Ectodermal cell (in vitro differentiated cells): ENCODE data around the gene RALGAPA2.

Experiments used
- H3K27ac ChIP-seq: 2 replicates; pipeline ENCODE4 v1.7.0; 2013; ENCODE audit warnings: mild to moderate bottlenecking, low read depth, low read length; ENCODE audit not compliant: insufficient read depth, poor library complexity, severe bottlenecking
- H3K27me3 ChIP-seq: 2 replicates; pipeline ENCODE4 v1.7.0; 2013; ENCODE audit warnings: mild to moderate bottlenecking, low read length; ENCODE audit not compliant: insufficient read depth, control insufficient read depth, poor library complexity, severe bottlenecking
- H3K36me3 ChIP-seq: one replicate; pipeline ENCODE4 v1.7.0; 2013; ENCODE audit warnings: low read length; ENCODE audit not compliant: control insufficient read depth, insufficient read depth
- H3K4me1 ChIP-seq: one replicate; pipeline ENCODE4 v1.7.0; 2013; ENCODE audit warnings: low read length; ENCODE audit not compliant: control insufficient read depth, insufficient read depth
- H3K4me3 ChIP-seq: 2 replicates; pipeline ENCODE4 v1.7.0; 2013; ENCODE audit warnings: low read depth, low read length, control low read depth; ENCODE audit not compliant: insufficient read depth
- H3K9me3 ChIP-seq: 2 replicates; pipeline ENCODE4 v1.7.0; 2013; ENCODE audit warnings: mild to moderate bottlenecking, low read length, moderate library complexity; ENCODE audit not compliant: control insufficient read depth
- WGBS, 2 experiments: methylation state at CpG; one replicate each; pipeline ENCODE4 v1.1.7; 2013; ENCODE audit warnings: missing lambda C conversion rate in 2 of 2; 5-methylcytosine and 5-hydroxymethylcytosine counted together

Gene RALGAPA2

DNA sequence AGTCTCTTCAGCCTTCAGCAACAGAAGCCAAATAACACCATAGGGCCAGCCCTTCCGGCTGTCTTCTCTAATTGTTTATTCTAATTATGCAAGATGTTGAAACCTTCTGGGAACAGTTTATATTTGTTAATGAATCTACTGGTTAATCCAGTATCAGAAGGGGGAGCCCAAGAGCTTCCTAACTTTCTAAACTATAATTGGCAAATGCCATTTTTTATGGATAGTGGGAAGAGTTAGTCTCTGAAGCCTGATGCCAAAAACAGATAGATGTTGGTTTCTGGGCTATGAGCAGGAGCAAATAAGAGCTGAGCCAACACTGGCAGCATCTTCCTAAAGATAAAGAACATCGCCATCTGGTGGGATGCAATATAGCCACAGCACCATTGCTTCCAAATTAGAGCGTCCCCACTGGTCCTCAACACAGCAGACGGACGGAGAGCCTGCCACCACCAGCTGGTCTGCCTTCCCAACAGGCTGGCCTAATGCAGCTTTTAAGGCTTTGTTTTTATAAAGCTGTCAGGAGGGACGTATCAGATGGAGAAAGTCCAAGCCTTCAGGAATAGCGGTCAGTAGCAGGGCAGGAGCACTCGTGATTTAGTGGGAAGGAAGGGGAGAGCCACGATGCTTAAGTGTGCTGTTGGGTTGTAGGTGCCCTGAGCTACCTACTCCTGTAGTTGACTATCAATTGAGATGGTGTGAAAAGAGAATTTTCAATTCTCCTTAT lies 118.8 kb downstream of the RALGAPA2 start:
- H3K27ac ChIP-seq = peak overlapping the region; percentile 30
- WGBS, 2 experiments = 49 to 56% methylated on average over 8 to 9 of the region's 9 CpGs
- H3K27me3 ChIP-seq = no peaks in the 10 kb centered on the region
- no peaks in the 10 kb centered on the region for H3K9me3 ChIP-seq
- H3K36me3 ChIP-seq = no peaks in the 10 kb centered on the region
- H3K4me3 ChIP-seq = no peak overlapping the region
- no peaks in the 10 kb centered on the region for H3K4me1 ChIP-seq

DNA sequence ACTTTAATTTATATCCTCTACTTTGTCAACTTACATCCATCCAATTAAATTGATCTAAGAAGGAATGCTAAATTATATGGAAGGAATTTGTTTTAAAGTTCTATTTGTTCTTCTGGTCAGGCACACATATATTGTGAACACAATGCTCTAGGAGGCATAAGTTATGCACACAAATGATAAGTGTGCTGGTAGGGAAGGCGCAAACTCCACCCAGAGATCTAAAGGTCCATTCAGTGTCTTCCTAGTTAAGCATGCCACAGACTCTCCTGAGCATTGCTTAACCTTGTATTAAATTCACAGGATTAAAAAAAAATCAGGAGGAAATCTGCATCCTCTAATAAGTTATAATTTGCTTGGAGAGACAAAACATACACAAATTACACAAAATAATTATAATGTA lies 127.3 kb downstream of the RALGAPA2 start:
- no peaks in the 10 kb centered on the region for H3K27me3 ChIP-seq
- WGBS, 2 experiments = 100% methylated on average over 1 of the region's 1 CpG
- peaks cover 6% of the 10 kb centered on the region for H3K36me3 ChIP-seq
- no peaks in the 10 kb centered on the region for H3K9me3 ChIP-seq
- no peak overlapping the region for H3K4me3 ChIP-seq
- H3K27ac ChIP-seq = no peak overlapping the region
- no peaks in the 10 kb centered on the region for H3K4me1 ChIP-seq

DNA sequence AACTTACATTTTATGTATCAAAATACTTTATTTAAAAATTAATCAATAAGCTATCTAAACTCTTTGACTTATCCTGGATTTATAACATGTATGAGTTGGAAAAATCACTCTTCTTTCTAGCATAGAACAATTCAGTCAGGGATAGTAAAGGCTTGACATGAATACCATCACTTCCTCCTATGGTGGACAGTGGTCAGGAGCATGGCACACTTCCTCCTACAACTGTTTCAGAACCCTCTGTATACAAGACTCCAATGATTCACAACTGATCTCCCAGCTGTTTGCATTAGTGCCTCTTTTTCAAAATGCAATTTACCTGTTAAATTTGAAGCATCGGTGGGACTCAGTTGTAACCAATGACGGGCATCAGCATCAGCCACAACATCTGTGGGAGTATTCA lies 129.7 kb downstream of the RALGAPA2 start:
- H3K27ac ChIP-seq = no peak overlapping the region
- no peaks in the 10 kb centered on the region for H3K4me1 ChIP-seq
- WGBS, 2 experiments = 90 to 97% methylated on average over 2 of the region's 2 CpGs
- H3K4me3 ChIP-seq = no peak overlapping the region
- H3K27me3 ChIP-seq = no peaks in the 10 kb centered on the region
- no peaks in the 10 kb centered on the region for H3K9me3 ChIP-seq
- no peaks in the 10 kb centered on the region for H3K36me3 ChIP-seq

DNA sequence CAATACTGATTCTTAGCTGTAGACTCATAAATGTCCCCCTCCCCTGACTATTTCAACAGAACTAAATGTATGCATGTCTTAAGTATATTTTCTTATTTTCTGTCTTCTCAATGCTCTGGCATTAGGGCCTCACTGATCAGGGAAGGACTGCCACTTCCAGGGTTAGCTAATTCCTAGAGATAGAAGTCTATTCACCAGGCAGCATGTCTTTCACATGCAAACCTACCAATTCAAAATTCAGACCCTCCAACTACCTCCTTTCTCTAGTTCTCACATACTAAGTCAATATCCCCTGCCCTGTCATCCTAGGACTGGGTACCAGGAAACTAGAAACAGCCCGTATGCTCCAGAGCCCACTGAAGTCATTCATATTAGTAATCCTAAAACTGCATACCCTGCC lies 132.3 kb downstream of the RALGAPA2 start:
- H3K4me1 ChIP-seq = no peaks in the 10 kb centered on the region
- WGBS, 2 experiments = 75 to 76% methylated on average over 1 of the region's 1 CpG
- no peak overlapping the region for H3K4me3 ChIP-seq
- H3K36me3 ChIP-seq = no peaks in the 10 kb centered on the region
- no peak overlapping the region for H3K27ac ChIP-seq
- no peaks in the 10 kb centered on the region for H3K9me3 ChIP-seq
- no peaks in the 10 kb centered on the region for H3K27me3 ChIP-seq

DNA sequence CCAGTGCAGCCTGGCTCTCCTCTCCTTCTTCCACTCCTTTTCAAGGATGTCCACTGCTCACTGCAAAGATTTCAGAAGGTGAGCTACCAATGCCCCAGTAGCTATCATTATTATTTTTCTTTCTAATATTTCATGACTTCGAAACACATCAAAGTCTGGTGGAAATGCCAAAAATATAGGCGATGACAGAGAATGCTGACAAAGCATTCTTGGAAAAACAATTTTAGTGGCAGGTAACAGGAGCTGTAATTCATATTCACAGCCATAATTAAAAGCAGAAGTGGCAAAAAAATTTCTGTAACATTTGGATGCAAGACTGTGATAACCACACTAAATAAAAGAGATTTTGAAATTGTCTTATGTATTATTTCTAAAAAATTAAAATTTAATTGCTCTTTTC lies 133.6 kb downstream of the RALGAPA2 start:
- H3K27me3 ChIP-seq = no peaks in the 10 kb centered on the region
- H3K36me3 ChIP-seq = no peaks in the 10 kb centered on the region
- WGBS, 2 experiments = 93 to 97% methylated on average over 2 of the region's 2 CpGs
- H3K27ac ChIP-seq = no peak overlapping the region
- no peaks in the 10 kb centered on the region for H3K9me3 ChIP-seq
- no peaks in the 10 kb centered on the region for H3K4me1 ChIP-seq
- no peak overlapping the region for H3K4me3 ChIP-seq

DNA sequence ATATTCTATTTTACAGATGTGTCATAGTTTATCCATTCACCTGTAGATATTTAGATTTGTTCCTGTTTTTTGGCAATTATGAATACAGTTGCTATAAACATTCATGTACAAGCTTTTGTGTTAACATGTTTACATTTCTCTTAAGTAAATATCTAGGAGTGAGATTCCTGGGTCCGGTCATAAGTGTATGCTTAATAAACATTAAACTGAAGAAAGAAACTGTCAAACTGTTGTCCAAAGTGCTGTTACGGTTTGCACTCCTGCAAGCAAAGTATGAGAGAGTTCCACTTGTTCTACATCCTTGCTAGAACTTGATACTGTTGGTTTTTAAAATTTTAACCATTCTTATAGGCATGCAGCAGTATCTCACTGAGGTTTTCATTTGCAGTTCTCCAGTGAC lies 138.6 kb downstream of the RALGAPA2 start:
- no peaks in the 10 kb centered on the region for H3K4me1 ChIP-seq
- H3K27ac ChIP-seq = no peak overlapping the region
- no peaks in the 10 kb centered on the region for H3K27me3 ChIP-seq
- WGBS, 2 experiments = 90 to 93% methylated on average over 2 of the region's 2 CpGs
- no peaks in the 10 kb centered on the region for H3K9me3 ChIP-seq
- H3K36me3 ChIP-seq = no peaks in the 10 kb centered on the region
- no peak overlapping the region for H3K4me3 ChIP-seq

DNA sequence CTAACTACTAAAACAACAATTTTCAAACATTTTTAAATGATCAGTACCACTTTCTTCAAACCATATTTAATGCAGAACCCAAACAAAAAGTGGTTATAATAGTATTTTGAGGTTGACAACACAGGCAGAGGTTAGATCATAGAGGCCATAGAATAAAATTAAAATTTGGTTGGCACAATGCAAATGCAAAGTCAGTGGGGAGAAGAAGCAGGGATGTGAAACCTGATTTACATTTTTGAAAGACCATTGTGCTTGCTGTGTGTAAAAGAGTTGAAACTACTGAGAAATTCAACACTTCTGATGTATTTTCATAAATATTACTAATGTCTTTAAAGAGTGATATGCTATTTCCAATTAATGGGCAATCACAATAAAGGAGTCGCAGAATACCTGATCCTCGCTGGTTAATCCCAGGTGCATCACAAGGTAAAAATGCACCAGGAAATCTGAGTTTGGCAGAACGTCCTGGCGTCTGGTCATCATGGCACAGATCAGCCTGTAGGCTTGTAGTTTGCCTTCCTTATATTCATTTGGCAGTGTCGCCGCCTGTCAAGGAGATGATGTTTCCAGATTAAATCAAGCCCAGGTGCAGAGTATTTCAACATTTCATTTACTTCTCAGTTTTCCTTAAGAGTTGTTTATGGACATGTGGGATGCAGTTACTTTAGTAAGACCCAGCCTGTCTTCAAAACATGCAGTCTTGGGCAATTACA lies 141.2 kb downstream of the RALGAPA2 start:
- no peaks in the 10 kb centered on the region for H3K36me3 ChIP-seq
- no peaks in the 10 kb centered on the region for H3K27me3 ChIP-seq
- WGBS, 2 experiments = 95% methylated on average over 6 of the region's 6 CpGs
- H3K4me1 ChIP-seq = no peaks in the 10 kb centered on the region
- no peak overlapping the region for H3K4me3 ChIP-seq
- H3K27ac ChIP-seq = no peak overlapping the region
- no peaks in the 10 kb centered on the region for H3K9me3 ChIP-seq

DNA sequence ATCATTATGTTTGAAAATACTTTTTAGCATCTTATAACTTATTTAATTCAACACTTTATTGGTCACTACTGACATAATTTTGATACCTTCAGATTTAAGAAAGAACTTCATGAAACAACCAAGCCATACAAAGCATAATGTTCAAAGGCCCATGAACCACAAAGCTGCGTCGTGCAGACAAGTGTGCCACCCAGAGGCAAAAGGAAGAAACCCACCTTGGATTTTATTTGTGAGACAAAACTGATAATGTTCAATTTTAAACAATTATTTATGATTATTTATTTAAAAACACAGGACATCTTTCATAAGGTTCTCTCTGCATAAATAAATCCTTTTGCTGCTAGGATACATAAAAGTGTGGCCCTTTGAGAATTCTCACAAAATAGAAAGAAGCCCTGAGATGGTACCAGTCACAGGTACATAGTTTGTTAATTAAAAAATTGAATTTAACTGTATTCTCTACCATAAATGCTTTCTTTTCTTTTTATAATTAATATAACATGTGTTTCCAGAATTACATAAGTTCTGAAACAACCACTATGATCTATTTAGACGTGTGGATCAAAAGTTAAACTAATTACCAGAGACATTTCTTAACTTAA lies 143.7 kb downstream of the RALGAPA2 start:
- H3K4me1 ChIP-seq = no peaks in the 10 kb centered on the region
- H3K4me3 ChIP-seq = no peak overlapping the region
- no peaks in the 10 kb centered on the region for H3K36me3 ChIP-seq
- H3K9me3 ChIP-seq = no peaks in the 10 kb centered on the region
- no peak overlapping the region for H3K27ac ChIP-seq
- H3K27me3 ChIP-seq = no peaks in the 10 kb centered on the region
- WGBS, 2 experiments = 20 to 44% methylated on average over 2 to 3 of the region's 3 CpGs

DNA sequence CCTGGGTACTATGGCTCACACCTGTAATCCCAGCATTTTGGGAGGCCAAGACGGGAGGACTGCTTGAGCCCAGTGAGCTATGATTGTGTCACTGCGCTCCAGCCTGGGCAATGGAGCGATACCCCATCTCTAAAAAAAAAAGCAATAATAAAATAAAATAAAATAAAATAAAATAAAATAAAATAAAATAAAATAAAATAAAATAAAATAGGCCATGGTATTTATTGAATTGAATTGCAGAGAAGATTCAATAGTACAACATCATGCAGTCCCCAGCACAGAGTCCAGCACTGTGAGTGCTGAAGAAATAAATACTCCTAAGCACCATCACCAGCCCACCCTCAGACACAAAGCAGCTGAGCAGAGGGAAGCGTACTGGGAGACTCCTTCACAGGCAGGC lies 144.7 kb downstream of the RALGAPA2 start:
- Histone ChIP-seq H3K4me3 (no peak overlapping the region), H3K27me3 (no peaks in the 10 kb centered on the region), H3K36me3 (no peaks in the 10 kb centered on the region), H3K4me1 (no peaks in the 10 kb centered on the region), H3K9me3 (no peaks in the 10 kb centered on the region), H3K27ac (no peak overlapping the region)
- 77 to 95% methylated on average over 2 to 3 of the region's 4 CpGs for WGBS, 2 experiments

DNA sequence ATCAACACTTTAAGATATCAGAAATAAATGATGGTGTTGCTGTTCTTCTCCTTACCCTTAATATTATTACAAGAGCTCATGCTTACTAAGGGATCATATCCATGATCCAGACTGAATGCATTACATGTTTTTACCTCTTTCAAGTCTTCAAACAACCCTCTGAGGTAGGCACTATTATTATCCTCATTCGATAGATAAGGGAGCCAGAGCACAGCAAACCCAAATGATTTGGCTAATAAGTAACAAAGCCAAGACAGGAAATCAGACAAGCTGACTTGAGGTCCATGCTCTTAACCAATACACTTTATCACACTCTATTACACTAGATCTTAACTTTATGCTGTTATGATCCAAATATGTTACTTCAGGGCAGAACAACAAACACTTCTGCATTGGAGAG lies 145.9 kb downstream of the RALGAPA2 start:
- H3K27ac ChIP-seq = no peak overlapping the region
- WGBS, 2 experiments = 94 to 100% methylated on average over 1 of the region's 1 CpG
- no peaks in the 10 kb centered on the region for H3K4me1 ChIP-seq
- no peak overlapping the region for H3K4me3 ChIP-seq
- no peaks in the 10 kb centered on the region for H3K27me3 ChIP-seq
- no peaks in the 10 kb centered on the region for H3K36me3 ChIP-seq
- H3K9me3 ChIP-seq = no peaks in the 10 kb centered on the region
